ENCODE data around the gene MBP. TPM values are rescaled to one million over a fixed set of nuclear protein-coding genes. Genes with fewer than 3 reads are reported as not detected.

MBP gene
- total RNA-seq, 1 donor, result 25.8 TPM

DNA sequence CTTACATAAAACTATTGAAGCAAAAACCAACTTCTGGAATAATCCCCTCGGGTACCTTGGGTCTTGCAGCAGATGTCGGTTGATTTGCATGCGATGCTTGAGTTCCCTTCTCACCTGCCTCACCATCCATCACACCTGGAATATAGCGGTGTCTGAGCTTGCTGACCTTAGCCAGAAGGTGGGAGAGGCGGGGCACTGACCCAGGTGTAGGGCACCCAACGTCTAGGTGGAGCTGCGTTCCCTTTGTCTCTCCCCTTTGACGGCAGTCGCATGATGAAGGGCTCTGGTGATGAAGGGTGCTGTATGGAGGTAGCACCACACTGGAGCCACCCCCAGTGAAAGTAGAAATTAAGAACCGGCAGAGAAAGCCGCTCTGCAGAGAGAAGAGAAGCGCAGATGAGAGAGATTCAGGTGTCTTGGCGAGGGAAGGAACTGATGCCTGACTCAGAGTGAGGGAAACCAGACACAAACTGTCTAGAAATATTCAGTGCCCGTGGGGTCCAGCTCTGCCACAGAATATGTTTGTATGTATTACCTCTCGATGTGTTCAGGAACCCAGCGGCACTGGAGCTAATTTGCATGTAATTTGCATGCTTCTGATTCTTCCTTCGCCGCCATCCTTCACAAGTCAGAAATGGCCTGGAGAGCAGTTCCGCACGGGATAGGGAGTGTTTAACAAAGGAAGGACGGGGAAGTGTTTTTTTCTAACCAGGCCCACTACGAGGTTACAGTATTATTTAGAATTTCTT lies 19.4 kb upstream of the MBP start:
- H3K4me3 ChIP-seq (ENCODE audit: low read depth, low read length), result no peak overlapping the region
- DNase-seq (ENCODE audit: low read depth), result no peak
- TF ChIP-seq, protein P1, sequence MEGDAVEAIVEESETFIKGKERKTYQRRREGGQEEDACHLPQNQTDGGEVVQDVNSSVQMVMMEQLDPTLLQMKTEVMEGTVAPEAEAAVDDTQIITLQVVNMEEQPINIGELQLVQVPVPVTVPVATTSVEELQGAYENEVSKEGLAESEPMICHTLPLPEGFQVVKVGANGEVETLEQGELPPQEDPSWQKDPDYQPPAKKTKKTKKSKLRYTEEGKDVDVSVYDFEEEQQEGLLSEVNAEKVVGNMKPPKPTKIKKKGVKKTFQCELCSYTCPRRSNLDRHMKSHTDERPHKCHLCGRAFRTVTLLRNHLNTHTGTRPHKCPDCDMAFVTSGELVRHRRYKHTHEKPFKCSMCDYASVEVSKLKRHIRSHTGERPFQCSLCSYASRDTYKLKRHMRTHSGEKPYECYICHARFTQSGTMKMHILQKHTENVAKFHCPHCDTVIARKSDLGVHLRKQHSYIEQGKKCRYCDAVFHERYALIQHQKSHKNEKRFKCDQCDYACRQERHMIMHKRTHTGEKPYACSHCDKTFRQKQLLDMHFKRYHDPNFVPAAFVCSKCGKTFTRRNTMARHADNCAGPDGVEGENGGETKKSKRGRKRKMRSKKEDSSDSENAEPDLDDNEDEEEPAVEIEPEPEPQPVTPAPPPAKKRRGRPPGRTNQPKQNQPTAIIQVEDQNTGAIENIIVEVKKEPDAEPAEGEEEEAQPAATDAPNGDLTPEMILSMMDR (IDR thresholded peaks at IDR 0.05; ENCODE audit: insufficient read depth, low read length), result no peak

DNA sequence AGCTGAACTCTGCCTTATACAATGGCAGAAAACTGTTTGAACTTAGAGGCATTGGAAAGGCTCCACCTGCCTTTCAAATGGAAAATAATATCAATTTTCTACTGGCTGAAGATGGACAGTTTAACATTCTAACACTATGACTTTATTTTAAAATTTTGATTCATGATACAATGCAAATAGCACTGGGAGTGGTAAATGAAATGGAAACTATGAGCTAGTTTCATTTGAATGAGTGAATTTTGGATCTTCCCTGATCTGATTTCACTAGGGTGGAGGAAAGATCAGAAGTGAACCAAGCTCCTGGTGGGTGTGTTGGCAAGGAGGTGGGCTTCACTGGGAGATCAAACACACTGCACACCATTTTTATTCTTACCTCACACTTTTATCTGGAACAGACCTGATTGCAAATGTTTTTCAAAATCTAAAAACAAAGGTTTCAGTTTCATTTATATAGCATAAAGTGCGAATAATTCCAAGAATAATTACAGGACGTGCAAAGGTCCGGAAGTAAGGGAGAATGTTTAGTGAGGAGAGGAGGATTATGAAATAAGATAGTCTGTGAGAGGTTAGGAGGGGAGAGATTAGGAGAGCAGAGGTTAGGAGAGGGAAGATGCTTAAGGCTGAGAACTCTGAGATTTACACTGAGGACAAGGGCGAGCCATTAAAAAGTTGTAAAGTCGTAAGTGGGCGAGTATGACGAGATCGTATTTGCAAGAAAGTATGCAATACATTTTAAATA lies 18.6 kb upstream of the MBP start:
- no peak for DNase-seq (ENCODE audit: low read depth)
- TF ChIP-seq, protein P1 (IDR thresholded peaks at IDR 0.05; ENCODE audit: insufficient read depth, low read length), result no peak
- no peak overlapping the region for H3K4me3 ChIP-seq (ENCODE audit: low read depth, low read length)

DNA sequence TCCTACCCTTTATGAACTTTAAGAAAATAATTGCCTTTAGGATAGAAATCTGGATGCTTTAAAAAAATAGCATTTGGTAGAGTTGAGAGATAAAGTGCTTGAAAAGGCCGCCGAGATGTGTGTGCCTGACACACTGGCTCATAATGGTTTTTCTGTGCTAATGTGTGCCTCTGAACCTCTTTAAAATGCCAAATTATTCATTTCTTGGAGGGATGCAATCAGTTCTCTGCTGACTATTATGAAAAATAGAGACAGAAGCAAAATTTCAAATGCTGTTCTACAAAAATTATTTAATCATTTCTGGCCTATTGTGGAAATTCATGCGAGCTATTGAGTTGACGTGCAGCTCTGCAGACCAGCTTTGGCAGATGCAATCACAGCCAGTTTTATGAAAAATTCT lies 18.0 kb upstream of the MBP start:
- DNase-seq (ENCODE audit: low read depth), result no peak
- no peak overlapping the region for H3K4me3 ChIP-seq (ENCODE audit: low read depth, low read length)
- TF ChIP-seq, protein P1 (IDR thresholded peaks at IDR 0.05; ENCODE audit: insufficient read depth, low read length), result no peak

DNA sequence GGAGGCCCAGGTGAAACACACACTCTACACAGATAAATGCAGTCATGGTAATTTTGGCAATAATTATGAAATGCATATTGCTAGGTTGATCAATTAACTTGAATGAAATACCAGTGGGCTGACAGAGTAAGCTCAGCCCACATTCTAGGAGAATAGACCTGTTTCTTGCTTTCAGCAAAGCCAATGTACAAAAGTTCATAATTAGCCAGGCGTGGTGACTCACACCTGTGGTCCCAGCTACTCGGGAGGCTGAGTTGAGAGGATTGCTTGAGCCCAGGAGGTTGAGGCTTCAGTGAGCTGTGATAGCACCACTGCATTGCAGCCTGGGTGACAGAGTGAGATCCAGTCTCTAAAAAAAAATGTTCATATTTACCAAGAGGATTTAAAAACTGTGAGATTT lies 15.7 kb upstream of the MBP start:
- TF ChIP-seq, protein P1 (IDR thresholded peaks at IDR 0.05; ENCODE audit: insufficient read depth, low read length), result no peak
- no peak for DNase-seq (ENCODE audit: low read depth)
- H3K4me3 ChIP-seq (ENCODE audit: low read depth, low read length), result no peak overlapping the region

DNA sequence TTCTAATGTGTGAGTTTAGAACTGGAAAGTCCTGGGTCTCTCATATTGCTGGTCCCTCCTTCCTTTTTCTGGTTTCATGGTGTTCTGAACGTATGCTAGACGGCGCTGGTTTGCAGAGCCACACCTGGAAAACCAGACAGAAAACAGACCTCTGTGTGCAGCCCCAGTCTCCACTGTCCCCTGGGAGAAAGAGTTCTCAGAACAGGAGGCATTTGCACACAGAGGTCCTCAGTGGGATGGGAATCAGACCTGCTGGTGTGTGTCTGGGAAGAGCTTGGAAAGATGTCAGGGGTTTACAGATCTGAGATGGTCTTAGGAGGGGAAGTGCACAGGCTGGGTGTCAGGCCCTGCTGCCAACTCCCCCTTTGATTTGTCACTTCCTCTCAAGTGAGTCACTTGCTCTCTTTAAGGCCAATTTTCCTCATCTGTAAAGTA lies 14.9 kb upstream of the MBP start:
- H3K4me3 ChIP-seq (ENCODE audit: low read depth, low read length), result no peak overlapping the region
- TF ChIP-seq, protein P1 (IDR thresholded peaks at IDR 0.05; ENCODE audit: insufficient read depth, low read length), result no peak
- DNase-seq (ENCODE audit: low read depth), result peak; percentile 63

DNA sequence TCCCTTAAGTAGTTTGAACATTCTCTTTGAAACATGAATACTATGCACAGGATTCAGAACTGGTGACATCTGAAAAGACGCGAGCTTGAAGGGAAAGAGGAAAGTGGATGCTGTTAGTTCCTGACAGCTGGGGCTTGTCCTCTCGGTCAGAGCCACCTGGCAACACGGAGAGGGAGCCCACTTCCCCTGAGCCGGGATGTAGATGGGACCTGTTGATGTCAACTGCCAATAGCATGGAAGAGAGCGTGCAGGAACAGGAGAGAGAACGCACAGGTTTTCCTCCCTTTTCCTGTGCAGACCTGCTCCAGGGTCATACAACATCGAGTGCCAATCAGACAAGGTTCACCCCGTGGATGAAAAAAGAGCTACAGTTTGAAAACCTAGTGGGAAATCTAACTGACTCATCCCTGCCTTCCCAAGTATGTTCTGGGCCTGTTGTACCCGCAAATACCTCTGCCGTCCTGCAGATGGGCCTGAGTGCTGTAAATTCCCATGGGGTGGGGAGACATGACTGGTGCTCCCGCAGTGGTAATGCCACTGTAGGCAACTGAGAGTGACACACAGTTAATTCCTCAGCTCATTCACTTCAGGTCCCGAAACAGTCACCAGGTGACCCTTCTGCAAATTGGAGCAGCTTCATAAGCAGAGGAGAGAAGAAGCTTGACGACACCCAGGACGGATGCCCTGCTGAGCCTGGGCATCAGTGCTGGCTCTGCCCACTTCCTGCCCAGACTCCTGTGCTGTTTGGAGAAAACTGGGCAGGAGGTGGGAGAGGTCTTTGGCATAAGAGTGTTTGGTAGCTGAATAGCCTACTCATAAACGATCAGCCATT lies 13.9 kb upstream of the MBP start:
- no peak overlapping the region for H3K4me3 ChIP-seq (ENCODE audit: low read depth, low read length)
- DNase-seq (ENCODE audit: low read depth), result no peak
- TF ChIP-seq, protein P1 (IDR thresholded peaks at IDR 0.05; ENCODE audit: insufficient read depth, low read length), result no peak

Data from fibroblast of the aortic adventitia (primary cell).